Hepatocyte (in vitro differentiated cells): ENCODE data around the gene PHF20.

Experiments
- CTCF ChIP-seq: fragments of 200-600 bp; sonication (generic); IDR thresholded peaks from 2 replicates; pipeline ENCODE4 v1.5.1; 2016; ENCODE audit warnings: antibody characterized with exemption, mild to moderate bottlenecking; ENCODE audit not compliant: poor library complexity
- EZH2 ChIP-seq: fragments of 200-600 bp; sonication (generic); IDR thresholded peaks from 2 replicates; pipeline ENCODE4 v1.6.1; 2016; ENCODE audit warnings: antibody characterized with exemption, mild to moderate bottlenecking, borderline replicate concordance
- EZH2phosphoT487 ChIP-seq: fragments of 200-600 bp; sonication (generic); IDR thresholded peaks from one replicate; pipeline ENCODE4 v1.6.1; 2018; ENCODE audit warnings: antibody characterized with exemption, mild to moderate bottlenecking, low read depth, moderate library complexity; ENCODE audit not compliant: unreplicated experiment, severe bottlenecking

- TF ChIP-seq CTCF (no peak), EZH2phosphoT487 (no peak), EZH2 (no peak)
Measured at GRCh38 chr20:35893942-35894341, 122.1 kb downstream of the PHF20 start.
